Panc1 (cell line): ENCODE results near the gene GALNT14.

Experiments
- CTCF ChIP-seq: fragments of 450-650 bp; IDR thresholded peaks from 2 replicates; pipeline ENCODE4 v1.5.1; 2017; ENCODE audit warnings: mild to moderate bottlenecking
- POLR2AphosphoS5 ChIP-seq: IDR thresholded peaks from 2 replicates; pipeline ENCODE4 v1.6.1; 2012; ENCODE audit warnings: mild to moderate bottlenecking, low read depth, low read length, moderate library complexity
- SIN3A ChIP-seq: IDR thresholded peaks from 2 replicates; pipeline ENCODE4 v1.6.1; 2012; ENCODE audit warnings: low read depth, mild to moderate bottlenecking, low read length, moderate library complexity, borderline replicate concordance; ENCODE audit not compliant: insufficient read depth

DNA sequence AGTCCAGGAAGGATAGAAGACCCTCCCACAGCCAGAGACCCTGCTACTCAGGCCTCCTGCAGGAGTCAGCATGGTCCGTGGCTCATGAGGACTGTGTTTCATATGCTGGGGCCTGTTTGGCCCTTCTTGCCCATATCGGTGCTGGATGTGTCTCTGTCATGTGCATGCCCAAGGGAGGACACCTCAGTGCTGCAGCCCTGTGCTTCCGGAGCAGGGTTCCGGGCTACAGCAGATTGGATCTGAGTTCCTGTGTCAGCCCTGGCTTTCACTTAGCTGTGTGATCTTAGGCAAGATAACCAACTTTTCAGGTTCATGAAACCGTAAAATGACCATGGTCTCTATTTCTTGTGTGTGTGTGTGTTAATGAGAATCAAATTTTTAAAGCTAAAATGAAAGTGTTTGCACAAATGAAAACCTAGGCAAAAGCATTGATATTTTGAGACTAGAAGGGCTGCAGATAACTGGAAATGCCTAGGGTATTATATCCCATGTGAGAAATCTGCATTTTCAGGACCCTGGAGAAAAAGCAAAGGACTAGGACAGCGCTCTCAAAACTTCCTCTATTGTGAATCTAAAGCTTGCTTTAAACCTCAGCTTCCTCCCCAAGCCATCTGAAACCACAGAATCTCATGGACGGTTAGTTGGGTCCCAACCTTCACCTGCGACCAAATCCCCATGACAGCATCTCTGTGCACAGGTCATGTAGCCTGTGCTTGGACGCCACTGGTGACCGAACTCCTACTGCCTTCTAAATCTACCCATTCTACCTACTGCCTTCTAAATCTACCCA, 272.2 kb downstream of the GALNT14 start:
- TF ChIP-seq CTCF (no peak), SIN3A (no peak), POLR2AphosphoS5 (no peak)
